Epithelial cell of proximal tubule (primary cell): Measurements from ENCODE around the gene MCAT. TPM values are rescaled to one million over a fixed set of nuclear protein-coding genes. Genes with fewer than 3 reads are reported as not detected.

Experiments
- DNase-seq: peaks from one replicate; pipeline ENCODE4 v3.0.0-alpha.2; 2011; ENCODE audit warnings: low read depth
- H3K4me3 ChIP-seq: 2 replicates; pipeline ENCODE4 v1.5.1; 2011; ENCODE audit warnings: low read depth, mild to moderate bottlenecking, low read length
- CTCF ChIP-seq: conservative IDR thresholded peaks from 2 replicates; pipeline ENCODE4 v1.5.1; 2012; ENCODE audit warnings: low read depth, mild to moderate bottlenecking, low read length
- total RNA-seq: library from RNA; depleted of rRNA; stranded (reverse); fragments of >200 nt; gene quantifications from 2 replicates; pipeline ENCODE4 v1.2.3, GENCODE V29; 2015

Gene MCAT
- total RNA-seq, result 31.9 and 45.4 TPM in 2 replicates

GRCh38 chr22:43142880-43143562 lies at the start of gene MCAT:
Gene MCAT (minus strand): TSS chr22:43143398. CDS start chr22:43143348, 50 bp downstream.
- no peak for DNase-seq
- peak within 1 kb of the TSS; percentile 97 for H3K4me3 ChIP-seq
- no peak for TF ChIP-seq CTCF

GRCh38 chr22:43191831-43192230 lies 48.6 kb upstream of the MCAT start:
- no peak for DNase-seq
- H3K4me3 ChIP-seq, result no peak overlapping the region
- no peak for TF ChIP-seq CTCF

- no peak overlapping the region for H3K4me3 ChIP-seq
- DNase-seq, result no peak
- no peak for TF ChIP-seq CTCF
These were observed 45.8 kb upstream of the MCAT start for GRCh38 chr22:43188829-43189545.

GRCh38 chr22:43187171-43188099 lies 44.2 kb upstream of the MCAT start:
- peak overlapping the region; percentile 65 for H3K4me3 ChIP-seq
- DNase-seq, result peak; percentile 18
- TF ChIP-seq CTCF, result peak; percentile 57

- H3K4me3 ChIP-seq, result peak within 1 kb of the TSS; percentile 81
- DNase-seq, result no peak
These were observed 43.3 kb upstream of the MCAT start, which contains the start of gene TTLL12 for GRCh38 chr22:43186272-43187170. Gene TTLL12 (minus strand): TSS chr22:43187134. CDS start chr22:43187069, 65 bp downstream.

More at GRCh38 chr22:43186272-43187170, 43.3 kb upstream of the MCAT start, which contains the start of gene TTLL12:
- TF ChIP-seq CTCF, result no peak
